ENCODE measurements around the gene AIF1L. TPM values are rescaled to one million over a fixed set of nuclear protein-coding genes. Genes with fewer than 3 reads are reported as not detected.
A peak's percentile ranks its signal among the peaks of the same experiment; 100 is the strongest.

AIF1L gene
- total RNA-seq (2021): 5.6 and 6.5 TPM in 2 replicates
- Bru-seq, nascent RNA: percentile 31 among the genes with signal in this experiment
- BruChase-seq, experiment 1, labeled RNA remaining after a 2-hour chase: percentile 38 among the genes with signal in this experiment
- BruChase-seq, experiment 2, labeled RNA remaining after a 6-hour chase: percentile 44 among the genes with signal in this experiment
- long read RNA-seq, transcript AIF1L-201 (6 exons, 3,364 nt): major isoform, 8 of 12 reads
- long read RNA-seq, partial matches to known transcripts: 0 of 12 reads
- long read RNA-seq, other reads (novel, unspliced or antisense): 4 of 12 reads

DNA sequence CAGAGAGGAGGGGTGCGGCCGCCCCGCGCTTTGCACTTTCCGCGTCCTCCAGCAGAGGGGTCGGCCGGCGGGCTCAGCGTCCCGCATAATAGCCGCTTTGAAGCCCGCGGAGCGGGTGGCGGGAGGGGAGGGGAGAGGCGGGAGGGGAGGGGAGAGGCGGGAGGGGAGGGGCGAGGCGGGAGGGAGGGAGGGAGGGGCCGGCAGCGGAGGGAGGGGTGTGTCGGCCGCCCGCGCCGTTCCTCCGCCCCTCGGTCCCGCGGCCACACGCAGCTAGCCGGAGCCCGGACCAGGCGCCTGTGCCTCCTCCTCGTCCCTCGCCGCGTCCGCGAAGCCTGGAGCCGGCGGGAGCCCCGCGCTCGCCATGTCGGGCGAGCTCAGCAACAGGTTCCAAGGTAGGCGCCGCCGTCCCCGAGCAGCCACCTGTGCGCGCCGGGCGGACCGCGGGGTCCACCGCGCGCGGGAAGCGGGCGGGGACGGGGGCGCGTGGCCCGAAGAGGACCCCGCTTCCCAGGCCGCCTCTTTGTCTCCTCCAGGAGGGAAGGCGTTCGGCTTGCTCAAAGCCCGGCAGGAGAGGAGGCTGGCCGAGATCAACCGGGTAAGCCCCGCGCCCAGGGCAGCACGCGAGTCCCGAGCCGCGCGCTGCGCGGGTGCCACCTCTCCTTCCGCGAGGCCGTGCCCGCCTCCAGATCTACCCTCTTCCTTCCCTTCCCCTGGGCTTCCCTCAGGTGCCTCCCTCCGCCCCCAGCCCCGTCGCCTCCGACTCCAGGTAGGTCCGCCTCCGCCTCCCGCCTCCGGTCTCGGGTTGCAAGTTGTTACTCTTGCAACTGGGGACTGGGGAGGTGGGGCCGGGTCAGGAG lies at the start of gene AIF1L:
TSS of gene AIF1L (plus strand) at position 263 of the 857 bp plus-strand sequence. CDS start at position 362, 99 bp downstream.
- H3K4me3 ChIP-seq (ENCODE audit: low read depth, low read length, poor library complexity, severe bottlenecking): peak within 1 kb of the TSS; percentile 55
- no peaks in the 10 kb centered on the region for H3K9me3 ChIP-seq (ENCODE audit: low read depth, low read length, poor library complexity, severe bottlenecking)
- H3K27ac ChIP-seq (ENCODE audit: low read depth, low read length, poor library complexity, severe bottlenecking): no peak within 1 kb of the TSS
- TF ChIP-seq, protein P1, sequence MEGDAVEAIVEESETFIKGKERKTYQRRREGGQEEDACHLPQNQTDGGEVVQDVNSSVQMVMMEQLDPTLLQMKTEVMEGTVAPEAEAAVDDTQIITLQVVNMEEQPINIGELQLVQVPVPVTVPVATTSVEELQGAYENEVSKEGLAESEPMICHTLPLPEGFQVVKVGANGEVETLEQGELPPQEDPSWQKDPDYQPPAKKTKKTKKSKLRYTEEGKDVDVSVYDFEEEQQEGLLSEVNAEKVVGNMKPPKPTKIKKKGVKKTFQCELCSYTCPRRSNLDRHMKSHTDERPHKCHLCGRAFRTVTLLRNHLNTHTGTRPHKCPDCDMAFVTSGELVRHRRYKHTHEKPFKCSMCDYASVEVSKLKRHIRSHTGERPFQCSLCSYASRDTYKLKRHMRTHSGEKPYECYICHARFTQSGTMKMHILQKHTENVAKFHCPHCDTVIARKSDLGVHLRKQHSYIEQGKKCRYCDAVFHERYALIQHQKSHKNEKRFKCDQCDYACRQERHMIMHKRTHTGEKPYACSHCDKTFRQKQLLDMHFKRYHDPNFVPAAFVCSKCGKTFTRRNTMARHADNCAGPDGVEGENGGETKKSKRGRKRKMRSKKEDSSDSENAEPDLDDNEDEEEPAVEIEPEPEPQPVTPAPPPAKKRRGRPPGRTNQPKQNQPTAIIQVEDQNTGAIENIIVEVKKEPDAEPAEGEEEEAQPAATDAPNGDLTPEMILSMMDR (conservative IDR thresholded peaks at IDR 0.05; ENCODE audit: low read depth, low read length): no peak
- TF ChIP-seq EZH2 (IDR thresholded peaks at IDR 0.05; ENCODE audit: borderline replicate concordance, low read depth, low read length, poor library complexity, severe bottlenecking): no peak
- DNase-seq (ENCODE audit: low spot score): peak; percentile 64
- intact Hi-C loops (cut with micrococcal nuclease; ENCODE audit: unreplicated experiment): no loop called here
- CTCF ChIA-PET: interaction anchor here (0.6 kb wide), 2 partner anchors 30 to 132 kb away, joined by 3 to 6 read pairs; no protein-coding TSS in a partner anchor
- H3K4me1 ChIP-seq (ENCODE audit: insufficient read depth, low read length, poor library complexity, severe bottlenecking): no peaks in the 10 kb centered on the region
- POLR2A ChIA-PET (ENCODE audit: low non-redundant PET): no interaction called here
- peaks cover 7% of the 10 kb centered on the region for H3K27me3 ChIP-seq (replicated peaks; ENCODE audit: insufficient read depth, low read depth, low read length, poor library complexity)
- no peaks in the 10 kb centered on the region for H3K36me3 ChIP-seq (ENCODE audit: insufficient read depth, low read length, poor library complexity, severe bottlenecking)
- BruUV-seq (replicated peaks): no TSS peak

DNA sequence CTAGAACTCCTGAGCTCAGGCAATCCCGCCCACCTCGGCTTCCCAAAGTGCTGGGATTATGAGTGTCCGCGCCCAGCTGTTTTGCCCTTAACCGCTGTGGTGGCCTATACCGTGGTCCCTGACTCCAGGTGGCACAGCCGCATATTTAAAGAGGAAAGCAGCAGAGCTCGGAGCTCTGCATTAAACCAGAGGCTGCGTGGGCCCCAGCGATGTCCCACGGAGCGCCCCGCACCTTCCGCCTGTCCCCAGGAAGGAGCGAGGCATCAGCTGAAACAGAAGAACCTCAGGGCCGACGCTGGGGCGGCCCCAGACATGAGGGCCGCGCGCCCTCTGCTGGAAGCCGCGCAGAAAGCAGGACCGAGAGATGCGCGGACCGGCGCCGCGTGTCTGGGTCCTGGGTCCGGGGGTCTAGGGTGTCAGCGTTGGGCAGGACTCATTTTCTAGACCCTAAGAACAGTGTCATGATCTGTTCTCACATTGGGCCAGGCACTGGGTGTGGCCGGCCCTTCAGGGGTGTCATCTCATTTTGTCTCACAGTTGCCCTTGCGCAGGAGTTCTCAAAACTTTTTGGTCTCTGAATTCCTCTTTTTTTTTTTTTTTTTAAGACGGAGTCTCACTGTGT lies 49.6 kb upstream of the AIF1L start:
- no peak overlapping the region for H3K27ac ChIP-seq (ENCODE audit: low read depth, low read length, poor library complexity, severe bottlenecking)
- H3K4me3 ChIP-seq (ENCODE audit: low read depth, low read length, poor library complexity, severe bottlenecking): no peak overlapping the region
- no peaks in the 10 kb centered on the region for H3K4me1 ChIP-seq (ENCODE audit: insufficient read depth, low read length, poor library complexity, severe bottlenecking)
- no peaks in the 10 kb centered on the region for H3K36me3 ChIP-seq (ENCODE audit: insufficient read depth, low read length, poor library complexity, severe bottlenecking)
- TF ChIP-seq, protein P1 (conservative IDR thresholded peaks at IDR 0.05; ENCODE audit: low read depth, low read length): peak; percentile 97
- no peak for TF ChIP-seq EZH2 (IDR thresholded peaks at IDR 0.05; ENCODE audit: borderline replicate concordance, low read depth, low read length, poor library complexity, severe bottlenecking)
- no peaks in the 10 kb centered on the region for H3K9me3 ChIP-seq (ENCODE audit: low read depth, low read length, poor library complexity, severe bottlenecking)
- BruUV-seq (replicated peaks): no TSS peak
- H3K27me3 ChIP-seq (replicated peaks; ENCODE audit: insufficient read depth, low read depth, low read length, poor library complexity): no peaks in the 10 kb centered on the region
- POLR2A ChIA-PET (ENCODE audit: low non-redundant PET): interaction anchor here (0.6 kb wide), 2 partner anchors 119 to 168 kb away, joined by 7 to 12 read pairs; no protein-coding TSS in a partner anchor
- CTCF ChIA-PET: interaction anchor here (0.6 to 1.6 kb wide), 10 partner anchors 10 to 346 kb away, joined by 3 to 7 read pairs (median 5); no protein-coding TSS in a partner anchor
- intact Hi-C loops (cut with micrococcal nuclease; ENCODE audit: unreplicated experiment): loop anchor here (1.0 to 10.0 kb wide), 5 partner anchors 48 to 339 kb away; no protein-coding TSS in a partner anchor
- DNase-seq (ENCODE audit: low spot score): peak; percentile 82

DNA sequence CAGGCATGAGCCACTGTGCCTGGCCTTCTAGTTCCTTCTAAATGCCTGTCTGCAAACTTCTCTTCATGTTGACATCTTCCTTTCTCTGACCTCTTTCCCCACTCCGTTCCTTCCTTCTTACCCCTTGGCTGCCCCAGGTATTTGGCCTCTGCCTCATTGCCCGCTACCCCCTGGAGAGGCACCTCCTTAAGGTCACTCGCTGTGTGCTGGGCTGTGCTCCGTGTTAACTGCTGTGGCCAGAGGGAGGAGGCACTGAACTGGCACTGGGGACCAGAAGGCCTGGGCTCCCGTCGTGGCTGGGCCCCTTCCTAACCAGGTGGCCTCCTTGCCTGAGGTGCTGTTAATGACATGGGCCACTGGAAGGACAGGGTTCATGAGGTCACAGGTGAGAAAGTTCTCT lies 48.0 kb upstream of the AIF1L start:
- Histone ChIP-seq H3K9me3 (ENCODE audit: low read depth, low read length, poor library complexity, severe bottlenecking) (no peaks in the 10 kb centered on the region), H3K27me3 (replicated peaks; ENCODE audit: insufficient read depth, low read depth, low read length, poor library complexity) (no peaks in the 10 kb centered on the region), H3K36me3 (ENCODE audit: insufficient read depth, low read length, poor library complexity, severe bottlenecking) (no peaks in the 10 kb centered on the region), H3K4me3 (ENCODE audit: low read depth, low read length, poor library complexity, severe bottlenecking) (no peak overlapping the region), H3K27ac (ENCODE audit: low read depth, low read length, poor library complexity, severe bottlenecking) (no peak overlapping the region), H3K4me1 (ENCODE audit: insufficient read depth, low read length, poor library complexity, severe bottlenecking) (peaks cover 4% of the 10 kb centered on the region)
- TF ChIP-seq, protein P1 (conservative IDR thresholded peaks at IDR 0.05; ENCODE audit: low read depth, low read length): no peak
- no peak for TF ChIP-seq EZH2 (IDR thresholded peaks at IDR 0.05; ENCODE audit: borderline replicate concordance, low read depth, low read length, poor library complexity, severe bottlenecking)
- no TSS peak for BruUV-seq (replicated peaks)
- DNase-seq (ENCODE audit: low spot score): no peak
- CTCF ChIA-PET: interaction anchor here (0.6 kb wide), 1 partner anchor 101 kb away, joined by 8 read pairs; no protein-coding TSS in a partner anchor
- intact Hi-C loops (cut with micrococcal nuclease; ENCODE audit: unreplicated experiment): loop anchor here (5.0 to 10.0 kb wide), 3 partner anchors 104 to 341 kb away; no protein-coding TSS in a partner anchor
- POLR2A ChIA-PET (ENCODE audit: low non-redundant PET): no interaction called here

Data from A673 (cell line).